KMS-11 (cell line): ENCODE measurements around the gene DCP1A.

Experiments
- H2AFZ ChIP-seq: fragments of 200-600 bp; sonication (generic); 2 replicates; pipeline ENCODE4 v1.6.1; 2016; ENCODE audit warnings: antibody characterized with exemption, mixed run types, low read depth
- H3K27ac ChIP-seq: fragments of 200-600 bp; sonication (generic); 2 replicates; pipeline ENCODE4 v1.6.1; 2016; ENCODE audit warnings: mild to moderate bottlenecking, mixed run types
- H3K27me3 ChIP-seq: fragments of 200-600 bp; sonication (generic); 2 replicates; pipeline ENCODE4 v1.6.1; 2017; ENCODE audit warnings: mild to moderate bottlenecking, low read depth, mixed run types, moderate library complexity; ENCODE audit not compliant: insufficient read depth
- H3K36me3 ChIP-seq: fragments of 200-600 bp; sonication (generic); 2 replicates; pipeline ENCODE4 v1.6.1; 2017; ENCODE audit warnings: mild to moderate bottlenecking, mixed run types; ENCODE audit not compliant: insufficient read depth
- H3K4me1 ChIP-seq: fragments of 200-600 bp; sonication (generic); 2 replicates; pipeline ENCODE4 v1.6.1; 2016; ENCODE audit warnings: mild to moderate bottlenecking, low read depth, mixed run types; ENCODE audit not compliant: poor library complexity, severe bottlenecking
- H3K4me2 ChIP-seq: fragments of 200-600 bp; sonication (generic); 2 replicates; pipeline ENCODE4 v1.7.0; 2016; ENCODE audit warnings: mild to moderate bottlenecking, mixed run types
- H3K4me3 ChIP-seq: fragments of 200-600 bp; sonication (generic); IDR thresholded peaks from 2 replicates; pipeline ENCODE4 v1.6.1; 2017; ENCODE audit warnings: low read depth, low read length, mixed read lengths; ENCODE audit not compliant: insufficient read depth
- H3K79me2 ChIP-seq: fragments of 200-600 bp; sonication (generic); 2 replicates; pipeline ENCODE4 v1.6.1; 2016; ENCODE audit warnings: low read depth, mixed run types; ENCODE audit not compliant: insufficient read depth
- H3K9ac ChIP-seq: fragments of 200-600 bp; sonication (generic); 2 replicates; pipeline ENCODE4 v1.6.1; 2016; ENCODE audit warnings: mild to moderate bottlenecking, mixed run types
- H4K20me1 ChIP-seq: fragments of 200-600 bp; sonication (generic); 2 replicates; pipeline ENCODE4 v1.6.1; 2016; ENCODE audit warnings: mild to moderate bottlenecking, mixed run types; ENCODE audit not compliant: insufficient read depth
- CTCF ChIP-seq: fragments of 200-600 bp; sonication (generic); conservative IDR thresholded peaks from 2 replicates; pipeline ENCODE4 v1.6.1; 2017; ENCODE audit warnings: low read depth, mild to moderate bottlenecking, antibody characterized with exemption, low read length, moderate library complexity, mixed read lengths

DCP1A gene

GRCh38 chr3:53347261-53348064 lies at the start of gene DCP1A:
Gene DCP1A (minus strand): TSS chr3:53347543. CDS start chr3:53347517, 26 bp downstream.
- Histone ChIP-seq H3K27ac (peak within 1 kb of the TSS; percentile 73), H3K79me2 (peaks cover 33% of the 10 kb centered on the region), H4K20me1 (no peaks in the 10 kb centered on the region), H3K9ac (peak within 1 kb of the TSS; percentile 88), H3K4me3 (peak within 1 kb of the TSS; percentile 76), H3K27me3 (no peaks in the 10 kb centered on the region), H3K36me3 (no peaks in the 10 kb centered on the region), H3K4me1 (peaks cover 15% of the 10 kb centered on the region), H3K4me2 (peak within 1 kb of the TSS; percentile 96), H2AFZ (peak within 1 kb of the TSS; percentile 85)
- no peak for TF ChIP-seq CTCF

- no peak overlapping the region for H3K4me3 ChIP-seq
- no peaks in the 10 kb centered on the region for H3K4me1 ChIP-seq
- no peaks in the 10 kb centered on the region for H3K79me2 ChIP-seq
- no peak for TF ChIP-seq CTCF
- H3K36me3 ChIP-seq: no peaks in the 10 kb centered on the region
- no peak overlapping the region for H3K9ac ChIP-seq
- H4K20me1 ChIP-seq: no peaks in the 10 kb centered on the region
- no peak overlapping the region for H2AFZ ChIP-seq
- H3K27me3 ChIP-seq: no peaks in the 10 kb centered on the region
- no peak overlapping the region for H3K27ac ChIP-seq
- no peak overlapping the region for H3K4me2 ChIP-seq
These were observed 37.4 kb upstream of the DCP1A start for GRCh38 chr3:53384465-53385423.

DNA sequence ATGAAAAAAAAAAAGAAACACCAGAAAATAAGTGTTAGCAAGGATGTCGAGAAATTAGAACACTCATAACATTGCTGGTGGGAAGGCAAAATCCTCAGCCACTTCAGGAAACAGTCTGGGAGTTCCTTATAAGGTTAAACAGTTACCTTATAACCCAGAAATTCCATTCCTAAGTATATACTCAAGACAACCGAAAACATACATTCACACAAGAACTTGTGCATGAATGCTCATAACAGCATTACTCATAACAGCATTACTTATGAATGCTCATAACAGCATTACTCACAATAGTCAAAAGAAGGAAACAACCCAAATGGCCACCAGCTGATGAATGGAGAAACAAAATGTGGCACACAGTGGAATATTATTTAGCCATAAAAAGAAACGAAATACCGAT lies 34.8 kb upstream of the DCP1A start:
- Histone ChIP-seq H2AFZ (no peak overlapping the region), H3K4me1 (no peaks in the 10 kb centered on the region), H3K27ac (no peak overlapping the region), H3K4me3 (no peak overlapping the region), H3K27me3 (no peaks in the 10 kb centered on the region), H3K36me3 (no peaks in the 10 kb centered on the region), H3K9ac (no peak overlapping the region), H3K4me2 (no peak overlapping the region), H3K79me2 (no peaks in the 10 kb centered on the region), H4K20me1 (no peaks in the 10 kb centered on the region)
- no peak for TF ChIP-seq CTCF

GRCh38 chr3:53380306-53380705 lies 33.0 kb upstream of the DCP1A start:
- Histone ChIP-seq H3K79me2 (no peaks in the 10 kb centered on the region), H3K27me3 (no peaks in the 10 kb centered on the region), H3K27ac (no peak overlapping the region), H4K20me1 (no peaks in the 10 kb centered on the region), H3K4me1 (no peaks in the 10 kb centered on the region), H2AFZ (no peak overlapping the region), H3K4me3 (no peak overlapping the region), H3K4me2 (no peak overlapping the region), H3K9ac (no peak overlapping the region), H3K36me3 (no peaks in the 10 kb centered on the region)
- TF ChIP-seq CTCF: no peak
